GM19438 (cell line): ENCODE measurements around the gene CMKLR1.

ENCODE experiments used
- ATAC-seq: cut with Tn5 transposase; IDR thresholded peaks from one replicate; pipeline ENCODE4 v1.9.1; 2021; ENCODE audit warnings: low read depth; ENCODE audit not compliant: unreplicated experiment

The CMKLR1 gene

DNA sequence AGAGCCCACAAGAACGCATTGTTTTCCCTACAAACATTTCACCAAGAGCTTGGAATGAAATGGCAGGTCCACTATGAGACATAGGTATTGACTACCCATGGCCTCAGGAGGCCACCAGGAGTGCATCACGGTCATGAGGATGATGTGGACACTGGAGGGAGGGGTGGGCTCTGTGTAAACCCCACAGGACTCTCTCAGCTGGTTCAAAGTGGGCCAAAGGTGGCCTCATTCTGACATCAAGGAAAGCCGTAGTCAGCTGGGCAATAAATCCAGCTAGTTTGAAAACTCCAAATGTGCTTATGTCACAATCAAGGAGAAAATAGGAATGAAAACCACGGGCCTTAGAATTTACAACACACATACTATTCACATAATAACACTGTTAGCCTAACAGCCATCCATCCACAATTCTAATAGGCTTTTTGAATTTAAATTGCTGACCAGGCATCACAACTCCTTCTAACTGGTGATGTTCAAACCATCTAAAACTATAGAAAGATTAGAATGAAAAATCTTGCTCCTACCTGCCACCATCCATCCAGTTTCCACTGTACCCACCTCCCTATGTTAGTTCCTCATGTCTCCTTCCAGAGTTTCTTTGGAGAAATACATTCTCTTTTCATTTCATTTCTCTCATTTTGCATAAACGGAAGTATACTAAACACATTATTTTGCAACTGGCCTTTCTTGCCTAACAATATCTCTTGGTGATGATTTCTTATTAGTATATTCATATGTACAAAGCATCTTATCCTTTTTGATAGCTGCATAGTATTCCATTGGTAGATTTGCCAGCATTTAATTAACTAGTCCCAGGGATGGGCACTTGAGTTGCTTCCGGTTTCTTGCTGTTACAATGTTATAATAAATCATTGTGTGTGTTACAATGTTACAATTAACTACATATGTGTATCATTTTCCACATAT is 21.5 kb downstream of the CMKLR1 start:
- no peak for ATAC-seq

DNA sequence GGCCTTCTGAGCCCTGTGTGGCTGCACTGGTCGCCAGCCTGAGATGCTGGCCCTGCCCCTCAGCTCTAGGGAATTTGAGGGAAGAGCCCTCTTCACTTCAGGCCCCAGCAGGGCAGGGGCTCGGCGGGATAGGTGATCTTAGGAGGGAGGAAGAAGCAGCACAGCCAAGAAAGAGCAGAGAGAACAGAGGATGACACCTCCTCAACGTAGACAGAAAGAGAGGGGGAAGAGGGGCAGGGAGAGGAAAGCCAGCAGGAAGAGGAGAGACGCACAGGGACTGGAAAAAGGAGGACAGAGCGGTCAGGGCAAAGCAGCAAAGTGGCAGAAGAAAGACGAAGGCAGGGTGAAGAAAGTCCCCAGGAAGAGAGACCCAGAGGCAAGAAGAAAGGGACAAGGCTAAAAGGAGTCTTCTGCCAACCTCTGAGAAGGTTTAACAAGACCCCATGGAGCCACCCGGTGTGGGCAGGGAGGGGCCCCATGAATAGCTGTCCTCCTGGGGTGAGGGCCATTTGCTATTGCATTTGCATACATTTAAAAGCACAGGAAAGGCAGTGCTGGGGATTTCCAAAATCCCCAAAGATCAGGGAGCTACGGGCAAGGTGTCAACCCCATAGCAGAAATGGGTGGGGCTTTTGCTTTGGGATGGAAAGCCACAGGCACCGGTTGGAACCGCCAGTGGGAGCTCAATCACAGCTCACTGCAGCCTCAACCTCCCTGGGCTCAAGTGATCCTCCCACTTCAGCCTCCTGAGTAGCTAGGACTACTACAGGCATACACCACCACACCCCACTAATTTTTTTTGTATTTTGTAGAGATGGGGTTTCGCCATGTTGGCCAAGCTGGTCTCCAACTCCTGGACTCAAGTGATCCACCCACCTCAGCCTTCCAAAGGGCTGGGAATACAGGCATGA is 22.7 kb downstream of the CMKLR1 start:
- ATAC-seq: no peak

DNA sequence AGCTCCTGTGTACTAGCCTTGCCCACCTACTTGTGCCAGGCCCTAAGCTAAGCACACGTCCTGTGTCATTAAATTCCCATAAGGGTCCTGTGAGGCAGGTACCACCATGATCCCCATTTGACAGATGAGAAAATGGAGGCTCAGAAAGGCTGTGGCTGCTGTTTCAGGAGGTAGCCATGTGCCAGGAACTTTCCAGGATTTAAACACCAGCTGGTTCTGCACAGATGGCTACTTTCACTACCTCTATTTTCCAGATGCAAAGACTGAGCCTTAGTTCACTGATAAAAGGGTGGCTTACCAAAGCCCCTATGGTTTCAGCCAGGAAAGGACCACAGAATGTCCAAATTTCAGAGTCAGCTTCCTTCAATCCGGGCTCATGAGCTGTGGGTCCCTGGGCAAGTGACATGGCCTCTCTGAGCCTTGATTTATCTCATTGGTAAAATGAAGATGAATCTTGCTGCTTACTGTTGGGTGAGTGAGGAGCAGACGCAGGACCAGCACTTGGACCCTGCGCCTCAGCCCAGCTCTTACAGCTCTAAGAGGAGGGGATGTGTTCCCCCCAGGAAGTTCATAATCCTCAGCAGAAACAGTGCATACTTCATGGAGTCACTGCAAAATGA is 23.5 kb downstream of the CMKLR1 start:
- ATAC-seq: no peak

DNA sequence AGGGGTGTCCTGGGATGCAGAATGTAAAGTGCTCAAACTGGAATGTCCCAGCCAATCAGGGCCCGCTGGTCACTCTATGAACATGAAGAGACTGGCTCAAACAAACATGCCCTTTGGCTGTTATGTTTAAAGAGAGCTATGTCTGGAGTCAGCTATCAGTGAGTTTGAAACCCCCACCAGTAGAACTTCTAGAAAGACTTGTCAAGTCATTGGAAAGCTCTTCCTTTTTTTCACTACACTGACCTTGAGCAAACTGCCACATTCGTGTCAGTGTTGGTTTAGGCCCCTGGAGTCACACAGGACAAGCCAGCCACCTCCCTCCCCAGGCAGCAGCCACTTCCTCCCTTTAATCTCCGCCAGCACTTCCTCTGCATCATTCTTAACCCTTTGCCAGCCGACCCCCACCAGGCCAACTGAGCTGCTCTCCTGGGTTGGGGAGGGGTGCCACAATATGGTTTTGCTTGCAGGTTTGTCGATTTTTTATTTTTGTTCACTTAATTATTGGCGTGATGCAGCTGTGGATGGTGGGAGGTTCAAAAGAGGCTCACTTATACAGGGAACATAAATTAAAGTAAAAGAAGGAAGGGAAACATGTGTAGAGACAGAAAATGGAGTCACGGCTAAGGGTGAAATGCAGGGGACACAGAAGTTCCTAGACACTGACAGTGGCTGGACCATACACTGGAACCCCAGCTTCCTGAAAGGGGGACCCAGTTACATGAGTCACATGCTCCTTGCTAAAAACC is 25.3 kb downstream of the CMKLR1 start:
- ATAC-seq: no peak

DNA sequence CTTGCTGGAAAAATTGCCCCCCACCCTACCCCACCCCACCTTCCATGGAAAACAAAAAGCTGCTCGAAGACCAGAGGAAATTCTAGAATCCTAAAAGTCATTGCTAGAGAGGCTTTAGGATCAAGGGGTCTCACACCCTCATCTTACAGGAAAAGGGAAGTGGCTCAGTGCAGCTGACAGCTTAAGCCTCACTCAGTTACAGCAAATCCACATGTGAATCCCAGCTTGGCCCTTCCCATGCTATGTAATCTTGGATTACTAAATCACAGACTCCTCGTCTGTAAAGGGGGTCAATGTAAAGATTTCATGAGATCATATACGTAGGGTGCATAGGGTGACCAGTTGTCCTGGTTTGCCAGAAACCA is 25.9 kb downstream of the CMKLR1 start:
- no peak for ATAC-seq

DNA sequence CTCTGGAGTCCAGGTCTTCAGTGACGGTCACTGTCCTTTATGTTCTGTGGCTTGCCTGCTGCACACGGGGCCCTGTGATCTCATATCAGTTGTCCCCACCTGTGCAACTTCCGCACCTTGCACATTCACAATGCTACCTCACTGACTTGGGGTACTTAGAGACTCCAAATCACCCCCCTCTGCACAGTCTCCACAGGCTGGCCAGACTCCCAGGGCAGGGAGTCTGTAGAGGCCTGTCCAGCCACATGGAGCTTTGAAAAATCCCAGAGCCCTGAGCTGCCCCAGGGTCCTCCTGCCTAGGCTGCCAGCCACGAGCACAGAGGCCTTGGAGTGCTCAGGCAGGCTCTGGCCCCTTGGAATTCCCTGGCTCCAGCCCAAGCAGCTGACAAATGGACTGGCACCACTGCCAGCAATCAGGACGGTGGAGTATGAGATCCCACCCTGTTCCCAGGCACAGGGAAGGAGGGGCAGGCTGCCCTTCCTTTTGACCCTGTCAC is 26.4 kb downstream of the CMKLR1 start:
- no peak for ATAC-seq

DNA sequence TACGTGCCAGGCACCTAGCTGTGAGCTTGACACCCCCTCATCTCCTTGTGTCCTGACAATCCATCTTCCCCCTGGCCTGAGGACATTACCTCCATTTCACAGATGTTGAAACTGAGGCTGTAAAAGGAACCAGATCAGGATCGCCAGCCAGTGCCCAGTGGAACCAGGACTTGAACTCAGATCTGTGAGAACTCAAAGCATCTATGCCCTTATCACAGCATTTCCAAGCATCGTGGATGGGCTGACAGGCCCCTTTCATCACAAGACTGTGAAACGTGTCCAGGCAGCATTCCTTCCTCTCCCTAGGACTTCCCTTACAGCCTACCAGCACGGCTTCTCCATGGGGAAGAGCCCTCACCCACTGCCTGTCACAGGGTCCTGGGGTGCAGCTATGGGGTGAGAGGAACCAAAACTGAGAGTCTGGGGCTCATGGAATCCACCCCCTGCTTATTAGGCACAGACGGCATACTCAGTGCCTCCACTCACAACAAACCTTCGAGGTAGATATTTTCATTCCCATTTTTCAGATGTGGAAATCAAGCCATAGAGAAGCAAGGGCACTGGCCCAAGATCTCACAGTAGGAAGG is 26.9 kb downstream of the CMKLR1 start:
- ATAC-seq: no peak

DNA sequence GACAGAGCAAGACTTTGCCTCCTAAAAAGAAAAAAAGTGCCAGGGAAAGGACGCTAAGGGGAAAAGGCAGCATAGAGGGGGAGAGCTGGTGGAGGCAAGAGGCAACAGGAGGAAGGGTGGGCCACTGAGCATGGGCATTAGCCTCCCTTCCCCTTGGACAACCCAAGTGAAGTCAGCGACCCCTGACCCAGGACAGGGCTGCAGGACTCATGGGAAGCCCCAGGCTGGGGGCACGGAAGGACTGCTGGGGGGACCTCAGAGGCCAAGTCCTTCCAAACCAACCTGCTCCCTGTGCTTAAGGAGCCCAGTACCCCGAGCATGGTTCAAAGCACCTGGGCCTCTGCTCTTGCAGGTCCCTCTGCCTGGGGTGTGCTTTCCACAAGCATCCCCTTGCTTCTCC is 27.5 kb downstream of the CMKLR1 start:
- ATAC-seq: no peak

DNA sequence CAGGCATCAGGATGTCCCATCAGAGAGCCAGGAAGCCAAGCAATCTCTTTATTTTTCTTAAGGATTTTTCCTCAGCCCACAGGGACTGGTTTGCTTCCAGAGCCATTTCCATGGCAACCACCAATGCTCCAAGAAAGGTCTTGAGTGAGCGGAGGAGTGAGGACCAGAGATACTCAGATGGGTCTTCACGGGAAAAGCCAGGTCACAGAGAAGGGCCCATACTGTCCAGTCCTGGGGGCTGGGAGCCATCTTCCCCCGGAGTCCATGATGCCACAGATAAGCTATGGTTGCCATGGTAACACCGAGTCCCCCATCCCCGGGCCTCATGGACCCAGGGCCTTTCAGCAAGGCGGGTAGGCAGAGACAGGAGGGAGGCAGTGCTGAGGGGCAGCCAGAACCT is 28.6 kb downstream of the CMKLR1 start:
- ATAC-seq: no peak

DNA sequence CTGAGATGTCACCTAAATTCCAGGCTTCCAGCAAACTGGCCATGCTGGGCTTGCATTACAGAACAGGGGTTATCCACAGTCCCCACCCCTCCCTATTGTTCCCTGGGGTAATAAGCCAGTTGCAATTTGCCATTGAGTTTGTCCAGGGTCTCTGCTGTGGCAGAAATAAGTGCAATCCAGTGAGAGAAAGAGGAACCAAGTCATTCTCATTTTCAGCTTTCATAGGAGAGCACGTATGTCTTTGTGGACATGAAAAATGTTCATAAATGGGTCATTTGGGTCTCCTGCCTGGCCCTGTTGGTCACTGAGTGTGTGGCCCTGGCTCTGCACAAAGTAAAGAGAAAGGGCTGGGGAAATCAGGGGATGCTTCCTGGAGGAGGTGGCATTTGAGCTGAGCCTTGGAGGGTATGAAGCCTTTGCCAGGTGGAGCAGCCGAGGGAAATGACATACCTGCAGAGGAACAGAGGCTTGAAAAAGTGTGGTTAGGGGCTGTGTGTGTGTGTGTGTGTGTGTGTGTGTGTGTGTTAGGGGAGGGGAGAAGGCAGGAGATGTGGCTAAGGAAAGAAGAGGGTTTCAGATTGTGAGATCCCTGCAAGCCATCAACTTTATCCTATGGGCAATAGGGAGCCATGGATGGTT is 29.3 kb downstream of the CMKLR1 start:
- no peak for ATAC-seq

DNA sequence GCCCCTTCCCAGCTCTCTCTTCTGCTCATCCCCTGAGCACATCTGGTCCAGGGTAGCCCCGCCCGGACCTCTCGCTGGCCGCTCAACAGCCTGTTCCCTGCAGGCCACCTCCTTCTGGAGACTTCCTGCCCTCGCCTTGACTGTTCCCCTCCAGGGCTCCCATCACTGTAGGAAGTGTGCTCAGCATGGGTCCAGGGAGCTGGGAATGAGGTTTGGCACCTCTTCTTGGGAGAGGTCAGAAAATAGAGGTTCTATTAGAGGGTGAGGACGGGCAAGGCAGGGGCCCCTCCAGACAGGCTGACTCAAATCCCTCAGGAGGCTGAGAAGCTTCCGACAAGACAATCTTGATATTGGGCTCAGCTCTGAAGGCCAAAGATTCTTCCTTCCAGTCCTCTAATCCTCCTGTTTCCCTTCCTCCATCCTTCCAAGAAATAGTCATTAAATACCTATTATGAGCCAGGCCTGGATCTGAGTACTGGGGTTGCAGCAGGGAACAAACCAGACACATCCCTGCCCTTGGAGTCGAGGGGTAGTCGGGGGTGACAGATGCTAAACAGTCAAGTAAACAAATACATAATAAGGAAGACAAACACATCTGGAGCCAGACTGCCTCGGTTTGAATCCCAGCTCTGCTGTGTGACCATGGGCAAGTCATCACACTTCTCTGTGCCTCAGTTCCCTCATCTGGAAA is 30.6 kb downstream of the CMKLR1 start:
- ATAC-seq: no peak

DNA sequence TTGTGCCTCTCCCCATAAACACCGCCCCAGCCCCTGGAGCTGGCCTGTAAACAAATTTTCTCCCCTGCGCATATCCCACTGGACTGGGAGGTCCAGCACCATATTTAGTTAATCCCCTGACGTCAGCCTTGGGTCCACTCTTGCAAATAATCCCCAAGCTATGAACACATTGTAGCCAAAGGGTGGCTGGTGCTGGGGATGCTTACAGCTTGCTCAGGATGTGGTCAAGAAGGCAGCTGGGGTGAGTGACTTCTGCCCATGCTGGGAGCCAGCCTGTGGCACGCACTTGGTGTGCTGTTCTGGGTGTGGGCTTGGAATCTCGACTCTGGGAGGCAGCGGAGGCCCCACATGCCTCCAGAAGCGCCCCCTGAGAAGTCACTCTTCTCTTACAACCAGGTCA is 32.1 kb downstream of the CMKLR1 start:
- no peak for ATAC-seq

DNA sequence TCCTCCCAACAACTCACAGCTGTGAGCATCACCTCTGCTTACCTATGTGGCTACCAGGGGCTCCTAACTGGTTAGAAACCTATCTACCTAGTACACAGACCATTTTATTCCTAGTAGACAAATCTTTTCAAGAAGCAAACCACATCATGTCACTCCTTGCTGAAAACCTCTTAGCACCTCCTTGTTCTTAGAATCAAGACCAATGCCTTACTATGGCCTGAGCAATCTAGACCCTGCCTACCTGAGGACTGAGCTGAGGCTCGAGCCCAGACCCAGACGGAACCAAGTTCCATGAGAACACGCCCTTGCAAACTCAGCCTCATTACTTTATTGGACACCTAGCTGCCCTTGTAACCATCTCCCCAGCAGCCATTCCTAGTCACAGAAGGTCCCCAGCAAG is 32.6 kb downstream of the CMKLR1 start:
- no peak for ATAC-seq

DNA sequence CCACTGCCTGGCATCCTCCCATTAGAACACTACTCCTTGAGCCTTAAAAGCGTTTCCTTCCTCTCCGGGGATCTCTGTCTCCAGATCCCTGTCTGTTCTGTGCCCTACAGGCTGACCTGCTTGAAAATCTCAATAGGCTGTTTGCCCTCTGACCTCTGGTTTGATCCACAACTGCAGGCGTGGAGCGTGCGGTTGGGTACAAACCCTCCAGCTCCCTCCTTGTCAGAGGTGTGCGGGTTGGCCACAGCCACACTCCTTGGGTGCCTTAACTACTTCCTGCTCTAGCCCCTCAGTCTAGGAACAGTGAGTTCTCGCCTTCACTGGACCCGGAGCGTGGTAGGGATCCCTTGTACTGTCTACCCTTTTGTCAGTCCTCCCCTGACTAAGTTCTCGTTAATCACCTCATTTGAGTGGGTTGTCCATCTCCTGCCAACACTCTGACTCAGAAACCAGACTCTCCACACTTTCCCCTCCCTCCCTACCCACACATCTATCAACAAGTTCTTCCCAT is 33.1 kb downstream of the CMKLR1 start:
- ATAC-seq: no peak

DNA sequence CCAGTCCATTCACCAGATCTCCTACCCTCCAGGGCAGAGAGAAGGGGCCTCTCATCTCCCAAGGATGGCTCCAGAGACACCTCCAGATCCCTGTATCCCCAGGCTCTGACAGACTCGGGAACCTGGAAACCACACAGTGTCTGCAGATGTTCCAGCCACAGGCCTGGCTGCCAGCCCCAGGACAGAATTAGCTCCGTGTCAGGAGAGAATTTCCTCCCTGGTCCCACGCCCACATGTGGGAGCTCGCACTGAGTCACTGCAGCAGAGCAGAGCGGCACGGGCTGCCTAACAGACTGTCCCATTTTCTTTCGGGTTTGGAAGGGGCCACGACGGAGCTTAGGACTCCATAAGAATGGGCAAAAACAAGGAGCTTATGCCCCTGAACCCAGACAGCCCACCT is 33.6 kb downstream of the CMKLR1 start:
- ATAC-seq: no peak

DNA sequence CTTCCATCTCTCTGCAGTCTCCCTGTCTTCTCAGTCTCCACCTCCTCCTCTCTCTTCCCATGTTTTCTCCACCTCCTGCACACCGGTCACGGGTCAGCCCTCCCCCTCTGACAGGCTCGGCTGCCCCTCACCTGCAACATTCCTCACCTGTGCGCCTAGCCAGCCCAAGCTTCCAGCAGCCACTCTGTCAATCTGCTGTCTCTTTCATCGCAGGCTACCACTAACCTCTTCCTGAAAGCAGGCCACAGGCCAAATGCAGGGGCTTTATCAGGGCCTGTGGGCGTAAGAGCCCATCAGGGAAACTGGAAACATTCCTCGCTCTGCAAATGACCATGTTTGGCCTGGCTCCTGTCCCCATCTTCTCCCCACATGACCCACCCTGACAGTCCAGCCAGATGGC is 34.5 kb downstream of the CMKLR1 start:
- no peak for ATAC-seq

DNA sequence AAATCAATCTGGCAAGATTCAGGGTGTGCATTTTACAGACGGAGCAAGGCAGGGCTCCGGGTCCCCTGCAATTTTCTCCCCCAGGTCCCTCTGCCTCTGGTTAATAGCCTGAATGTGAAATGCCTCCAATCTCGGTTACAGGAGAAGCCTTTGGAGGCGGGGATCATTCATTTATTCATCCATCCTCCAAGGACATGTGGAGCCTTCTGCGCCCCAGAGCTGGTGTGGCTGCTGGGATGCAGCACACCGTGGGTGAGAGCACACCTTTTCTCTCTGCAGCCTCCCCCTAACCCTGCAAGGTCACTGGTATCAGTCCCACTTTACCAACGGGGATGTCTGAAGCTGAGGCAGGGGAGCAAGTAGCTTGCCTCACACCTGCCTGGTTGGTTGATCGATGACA is 35.4 kb downstream of the CMKLR1 start:
- no peak for ATAC-seq

DNA sequence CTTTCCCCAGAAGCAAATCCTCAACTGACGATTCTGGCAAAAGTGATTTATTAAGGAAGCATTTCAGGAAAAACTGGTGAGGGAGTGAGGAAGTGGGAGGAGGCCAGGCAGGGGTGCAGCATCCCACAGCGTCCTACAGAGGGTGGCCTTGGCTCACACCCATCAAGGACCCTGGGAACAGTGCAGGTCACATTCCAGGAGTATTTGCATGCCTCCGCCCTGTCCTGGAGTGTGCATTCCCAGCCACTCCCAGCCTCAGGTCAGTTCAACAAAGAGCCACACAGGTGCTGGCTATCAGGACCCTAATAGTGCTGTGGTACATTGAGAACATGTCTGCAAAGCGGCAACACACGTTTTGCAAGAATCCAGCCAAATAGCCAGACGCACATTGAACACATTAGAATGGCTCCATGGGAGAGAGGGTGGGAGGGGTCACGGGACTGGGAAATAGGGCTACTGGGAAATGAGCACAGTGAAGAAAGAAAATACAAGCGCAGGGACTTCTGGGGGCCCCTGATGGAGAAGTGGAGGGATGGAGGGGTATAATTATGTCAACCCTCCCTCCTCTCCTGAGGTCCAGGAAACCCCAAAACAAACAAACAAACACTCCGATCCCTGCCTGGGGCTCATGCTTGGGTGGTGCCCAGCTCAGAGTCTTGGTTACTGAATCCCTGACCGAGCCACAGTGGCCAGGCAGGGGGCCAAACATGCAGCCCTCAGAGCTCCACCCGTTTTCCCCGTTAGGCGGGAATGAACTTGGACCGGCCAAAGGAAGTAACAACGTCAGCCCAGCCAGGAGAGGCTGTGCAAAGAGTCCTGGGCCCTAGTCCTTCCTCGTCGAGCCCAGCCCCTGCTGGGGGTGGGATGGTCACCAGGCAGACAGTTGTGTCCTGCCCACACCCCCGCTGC is 36.5 kb downstream of the CMKLR1 start:
- ATAC-seq: no peak
